ENCODE data around the gene GOLGA6L2.

DNA sequence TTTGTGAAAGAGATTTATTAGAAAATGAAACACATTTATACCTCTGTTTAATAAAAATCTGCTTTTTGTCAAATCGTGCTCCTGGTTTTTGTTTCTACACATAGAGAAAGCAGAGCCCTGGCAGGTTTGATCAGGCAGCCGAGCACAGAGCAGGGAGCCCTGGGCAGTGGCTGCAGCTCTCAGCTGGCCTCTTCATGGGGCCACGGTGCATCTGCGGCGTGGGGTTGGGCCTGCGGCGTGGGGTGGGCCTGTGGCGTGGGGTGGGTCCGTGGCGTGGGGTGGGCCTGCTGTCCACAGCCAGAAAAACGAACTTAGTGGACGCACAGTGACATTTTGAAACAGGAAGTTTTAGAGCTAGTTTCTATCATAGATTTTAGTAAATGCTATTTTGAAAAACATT is 10.6 kb downstream of the GOLGA6L2 start:
- TF ChIP-seq, protein P1, sequence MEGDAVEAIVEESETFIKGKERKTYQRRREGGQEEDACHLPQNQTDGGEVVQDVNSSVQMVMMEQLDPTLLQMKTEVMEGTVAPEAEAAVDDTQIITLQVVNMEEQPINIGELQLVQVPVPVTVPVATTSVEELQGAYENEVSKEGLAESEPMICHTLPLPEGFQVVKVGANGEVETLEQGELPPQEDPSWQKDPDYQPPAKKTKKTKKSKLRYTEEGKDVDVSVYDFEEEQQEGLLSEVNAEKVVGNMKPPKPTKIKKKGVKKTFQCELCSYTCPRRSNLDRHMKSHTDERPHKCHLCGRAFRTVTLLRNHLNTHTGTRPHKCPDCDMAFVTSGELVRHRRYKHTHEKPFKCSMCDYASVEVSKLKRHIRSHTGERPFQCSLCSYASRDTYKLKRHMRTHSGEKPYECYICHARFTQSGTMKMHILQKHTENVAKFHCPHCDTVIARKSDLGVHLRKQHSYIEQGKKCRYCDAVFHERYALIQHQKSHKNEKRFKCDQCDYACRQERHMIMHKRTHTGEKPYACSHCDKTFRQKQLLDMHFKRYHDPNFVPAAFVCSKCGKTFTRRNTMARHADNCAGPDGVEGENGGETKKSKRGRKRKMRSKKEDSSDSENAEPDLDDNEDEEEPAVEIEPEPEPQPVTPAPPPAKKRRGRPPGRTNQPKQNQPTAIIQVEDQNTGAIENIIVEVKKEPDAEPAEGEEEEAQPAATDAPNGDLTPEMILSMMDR (IDR thresholded peaks at IDR 0.05): no peak
- TF ChIP-seq POLR2A (IDR thresholded peaks at IDR 0.05): no peak
